ENCODE data around the gene RFX2. TPM values are rescaled to one million over a fixed set of nuclear protein-coding genes. Genes with fewer than 3 reads are reported as not detected.

The RFX2 gene
- total RNA-seq, 1 donor from 2014 or later, result 20.9 TPM

DNA sequence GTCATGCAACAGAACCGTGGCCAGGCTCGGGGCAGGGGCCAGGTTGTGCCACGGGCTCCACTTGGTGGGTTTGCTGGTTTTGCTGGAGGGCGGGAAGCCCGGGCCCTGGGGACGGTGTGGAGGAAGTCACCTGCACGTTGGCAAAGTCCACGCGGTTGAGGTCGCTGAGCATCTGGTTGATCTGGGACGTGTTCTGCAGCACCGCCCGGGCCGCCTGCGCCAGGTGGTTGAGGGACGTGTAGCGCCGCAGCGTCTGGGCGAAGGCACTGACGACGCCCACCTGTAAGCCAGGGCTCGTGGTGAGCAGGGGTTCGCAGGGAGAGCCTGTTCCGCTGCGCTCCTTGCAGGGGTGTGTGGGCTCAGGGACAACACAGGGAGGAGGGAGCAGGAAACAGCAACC is 107.7 kb downstream of the RFX2 start:
- Histone ChIP-seq H3K27ac (no peak overlapping the region), H3K9me3 (no peaks in the 10 kb centered on the region), H3K36me3 (peaks cover 86% of the 10 kb centered on the region), H3K27me3 (ENCODE audit: low read depth) (no peaks in the 10 kb centered on the region), H3K4me1 (no peaks in the 10 kb centered on the region), H3K4me3 (no peak overlapping the region)
- DNase-seq (no peak), ATAC-seq (no peak)
- intact Hi-C loops (cut with DNase I), result no loop called here
- TF ChIP-seq CTCF (IDR thresholded peaks at IDR 0.05), result no peak

GRCh38 chr19:6000228-6000847 is 110.0 kb downstream of the RFX2 start:
- no peak for DNase-seq
- Histone ChIP-seq H3K4me1 (no peaks in the 10 kb centered on the region), H3K27me3 (ENCODE audit: low read depth) (no peaks in the 10 kb centered on the region), H3K36me3 (peaks cover 78% of the 10 kb centered on the region), H3K27ac (no peak overlapping the region), H3K9me3 (no peaks in the 10 kb centered on the region), H3K4me3 (no peak overlapping the region)
- no peak for TF ChIP-seq CTCF (IDR thresholded peaks at IDR 0.05)
- intact Hi-C loops (cut with DNase I), result no loop called here
- ATAC-seq, result no peak

DNA sequence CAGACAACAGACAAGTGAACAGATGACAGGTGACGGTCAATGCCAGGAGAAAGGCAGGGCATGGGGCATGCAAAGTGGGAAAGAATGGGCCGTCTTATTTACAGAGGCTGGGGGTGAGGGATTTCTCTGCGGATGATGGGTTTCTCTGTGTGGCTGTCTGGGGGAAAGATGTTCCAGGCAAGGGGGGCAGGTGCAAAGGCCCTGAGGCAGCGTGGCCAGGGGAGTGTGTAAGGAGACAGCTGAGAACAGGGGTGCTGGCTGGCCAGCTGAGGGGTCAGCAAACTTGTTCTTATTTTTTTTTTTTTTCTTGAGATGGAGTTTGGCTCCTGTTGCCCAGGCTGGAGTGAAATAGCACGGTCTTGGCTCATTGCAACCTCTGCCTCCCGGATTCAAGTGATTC is 110.6 kb downstream of the RFX2 start:
- no peak overlapping the region for H3K4me3 ChIP-seq
- H3K27me3 ChIP-seq (ENCODE audit: low read depth), result no peaks in the 10 kb centered on the region
- DNase-seq, result no peak
- intact Hi-C loops (cut with DNase I), result no loop called here
- H3K36me3 ChIP-seq, result peaks cover 72% of the 10 kb centered on the region
- TF ChIP-seq CTCF (IDR thresholded peaks at IDR 0.05), result no peak
- no peak for ATAC-seq
- H3K9me3 ChIP-seq, result no peaks in the 10 kb centered on the region
- H3K27ac ChIP-seq, result no peak overlapping the region
- H3K4me1 ChIP-seq, result peaks cover 3% of the 10 kb centered on the region

GRCh38 chr19:5997371-5997770 is 112.9 kb downstream of the RFX2 start:
- H3K27me3 ChIP-seq (ENCODE audit: low read depth), result no peaks in the 10 kb centered on the region
- intact Hi-C loops (cut with DNase I), result no loop called here
- H3K27ac ChIP-seq, result no peak overlapping the region
- no peak for TF ChIP-seq CTCF (IDR thresholded peaks at IDR 0.05)
- DNase-seq (no peak), ATAC-seq (no peak)
- H3K9me3 ChIP-seq, result no peaks in the 10 kb centered on the region
- H3K36me3 ChIP-seq, result peaks cover 65% of the 10 kb centered on the region
- peaks cover 23% of the 10 kb centered on the region for H3K4me1 ChIP-seq
- H3K4me3 ChIP-seq, result no peak overlapping the region

- no peak for TF ChIP-seq CTCF (IDR thresholded peaks at IDR 0.05)
- no peak overlapping the region for H3K27ac ChIP-seq
- peaks cover 23% of the 10 kb centered on the region for H3K4me1 ChIP-seq
- ATAC-seq (no peak), DNase-seq (no peak)
- no peaks in the 10 kb centered on the region for H3K9me3 ChIP-seq
- H3K36me3 ChIP-seq, result peaks cover 59% of the 10 kb centered on the region
- H3K4me3 ChIP-seq, result no peak overlapping the region
- H3K27me3 ChIP-seq (ENCODE audit: low read depth), result no peaks in the 10 kb centered on the region
- intact Hi-C loops (cut with DNase I), result no loop called here
Observed at GRCh38 chr19:5996623-5997320, 113.5 kb downstream of the RFX2 start.

Measured in lower lobe of right lung (tissue), 2 donors.